Smooth muscle cell of the brain vasculature (primary cell): ENCODE measurements around the gene GCLC.
A peak's percentile ranks its signal among the peaks of the same experiment; 100 is the strongest.
"Not testable (repeated sequence)": the region's sequence is repeated elsewhere in the genome, so short reads cannot be mapped to it uniquely, and the experiment has no call there.

Experiments
- DNase-seq: peaks from one replicate; pipeline ENCODE4 v3.0.0-alpha.2; 2012; ENCODE audit warnings: low read depth, low spot score

GCLC gene

DNA sequence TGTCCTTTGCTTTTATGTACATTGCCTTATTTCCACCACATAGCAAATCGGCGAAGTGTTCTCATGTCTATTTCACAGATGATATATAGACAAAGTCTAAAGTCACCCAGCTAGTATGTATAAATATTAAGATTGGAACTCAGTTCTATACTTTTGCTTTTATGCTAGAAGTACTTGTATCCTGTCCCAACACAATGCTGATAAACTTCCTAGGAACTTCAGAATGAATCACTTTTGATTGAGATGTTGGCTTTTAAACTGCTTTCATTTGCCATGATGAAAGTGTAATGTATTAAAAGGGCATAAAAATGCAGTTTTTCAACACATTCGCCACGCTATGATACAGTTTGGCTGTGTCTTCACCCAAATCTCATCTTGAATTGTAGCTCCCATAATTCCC is 50.8 kb downstream of the GCLC start:
- no peak for DNase-seq

DNA sequence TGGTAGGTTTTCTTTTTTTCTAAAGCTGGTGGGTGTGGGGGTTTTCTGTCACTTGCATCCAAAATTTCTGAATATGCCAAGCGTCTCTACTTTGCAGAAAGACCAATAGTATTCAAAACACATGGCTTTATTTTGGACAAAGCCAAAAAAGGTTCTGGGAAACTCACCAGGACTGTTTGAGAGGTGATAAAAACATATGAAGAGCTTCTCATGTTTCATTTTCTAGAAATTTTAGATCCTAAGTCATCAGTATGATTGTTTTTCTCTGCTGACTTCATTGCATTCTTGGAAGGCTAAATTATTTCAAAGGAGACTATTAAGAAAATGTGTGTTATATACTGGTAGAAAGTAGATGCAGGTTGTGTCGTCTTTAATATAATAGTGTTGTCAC is 51.3 kb downstream of the GCLC start:
- DNase-seq = no peak

DNA sequence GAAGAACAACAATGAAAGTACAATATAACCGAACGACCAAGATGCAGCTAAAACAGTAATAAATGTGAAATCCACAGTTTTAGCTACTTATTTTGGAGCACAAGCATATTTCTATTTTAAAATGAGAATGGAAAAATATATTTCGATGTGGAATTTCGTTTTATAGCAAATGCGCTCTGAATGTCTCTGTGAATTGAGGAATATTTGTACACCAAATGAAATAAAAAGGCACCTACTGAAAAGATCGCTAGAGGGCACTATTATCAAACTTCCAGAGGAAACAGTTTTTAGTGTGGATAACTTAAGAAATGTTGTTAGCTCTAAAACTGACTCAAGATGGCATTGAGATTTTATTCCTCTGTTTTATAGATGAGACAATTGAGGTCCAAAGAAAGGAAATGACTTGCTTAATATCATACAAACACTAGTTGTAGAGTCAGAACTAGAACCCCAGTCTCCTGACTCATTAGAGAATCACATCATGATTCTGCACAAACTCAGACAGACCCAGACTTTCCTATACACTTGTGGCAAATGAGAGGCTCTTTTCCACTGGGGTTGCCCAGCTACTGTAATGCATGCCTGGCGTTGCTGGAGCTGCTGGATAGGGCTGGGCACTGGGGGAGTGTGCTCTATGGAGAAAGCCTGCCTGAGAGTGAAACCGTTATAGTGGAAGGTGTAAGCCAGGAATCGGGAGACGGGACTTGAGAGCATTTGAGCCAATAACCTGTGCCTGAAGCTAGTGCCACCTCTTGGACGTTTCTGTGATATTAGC is 51.9 kb downstream of the GCLC start:
- DNase-seq = peak; percentile 23

DNA sequence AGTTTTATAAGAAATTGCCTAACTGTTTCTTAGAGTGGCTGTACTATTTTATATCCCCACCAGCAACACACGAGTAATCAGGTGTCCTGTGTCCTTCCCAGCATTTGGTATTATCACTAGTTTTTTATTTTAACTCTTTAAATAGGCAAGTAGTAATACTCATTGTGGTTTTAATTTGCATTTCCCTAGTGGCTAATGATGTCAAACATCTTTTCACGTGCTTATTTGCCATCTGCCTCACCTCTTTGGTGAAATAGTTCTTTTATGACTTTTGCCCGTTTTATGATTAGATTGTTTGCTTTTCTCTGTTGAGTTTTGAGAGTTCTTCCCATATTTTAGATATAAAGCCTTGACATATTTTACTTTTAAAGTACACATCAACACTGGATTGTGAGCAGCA is 57.8 kb downstream of the GCLC start:
- DNase-seq = no peak

DNA sequence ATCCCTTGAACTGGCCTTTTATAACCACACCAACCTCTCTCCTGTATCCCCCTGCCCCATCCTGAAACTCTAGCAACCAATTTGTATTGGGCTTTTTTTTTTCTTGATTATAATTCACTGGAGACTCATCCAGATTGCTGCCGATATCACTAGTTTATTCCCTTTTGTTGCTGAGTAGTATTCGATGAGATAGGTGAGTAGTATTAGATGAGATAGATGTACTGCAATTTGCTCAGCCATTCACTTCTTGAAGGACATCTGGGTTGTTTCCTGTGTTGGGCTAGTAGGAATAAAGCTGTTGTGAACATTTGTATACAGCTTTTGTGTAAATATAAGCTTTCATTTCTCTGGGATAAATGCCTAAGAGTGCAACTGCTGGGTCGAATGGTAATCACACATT is 58.2 kb downstream of the GCLC start:
- no peak for DNase-seq

DNA sequence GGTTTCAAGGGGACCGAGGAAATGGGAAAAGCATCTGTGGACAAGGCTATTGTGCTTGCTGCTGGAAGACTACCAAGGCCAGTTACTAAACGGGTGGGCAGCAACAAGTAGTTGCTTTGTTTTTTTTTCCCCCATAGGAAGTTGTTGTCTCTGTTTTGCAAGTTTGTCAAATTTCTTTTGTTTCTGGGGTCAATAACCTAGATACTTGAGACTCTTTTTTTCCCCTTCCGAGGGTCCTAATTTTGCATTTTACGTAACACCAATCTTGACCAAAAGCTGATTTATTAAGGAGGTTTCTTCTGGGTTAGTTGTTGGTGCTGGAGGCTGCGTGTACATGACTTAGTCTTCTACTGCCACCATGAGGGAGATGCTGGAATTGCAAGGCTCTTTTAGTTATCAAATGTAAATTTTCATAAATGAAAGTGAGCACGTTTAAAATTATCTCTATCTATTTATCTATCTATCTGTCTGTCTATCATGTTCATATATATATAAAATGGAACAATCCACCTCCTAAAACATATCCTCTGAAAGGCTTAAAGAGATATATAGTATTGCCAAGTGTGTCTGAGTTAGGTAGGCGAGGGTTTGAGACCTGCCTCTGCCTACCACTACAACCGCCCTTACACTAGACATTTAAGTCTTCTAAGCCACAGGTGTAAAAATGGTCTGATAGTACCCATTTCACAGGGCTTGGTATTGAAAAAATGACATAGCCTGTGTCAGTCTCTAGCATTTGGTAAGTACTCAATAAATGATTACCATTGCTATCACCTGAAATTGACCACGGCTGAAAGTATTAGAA is 60.2 kb downstream of the GCLC start:
- peak; percentile 60 for DNase-seq

DNA sequence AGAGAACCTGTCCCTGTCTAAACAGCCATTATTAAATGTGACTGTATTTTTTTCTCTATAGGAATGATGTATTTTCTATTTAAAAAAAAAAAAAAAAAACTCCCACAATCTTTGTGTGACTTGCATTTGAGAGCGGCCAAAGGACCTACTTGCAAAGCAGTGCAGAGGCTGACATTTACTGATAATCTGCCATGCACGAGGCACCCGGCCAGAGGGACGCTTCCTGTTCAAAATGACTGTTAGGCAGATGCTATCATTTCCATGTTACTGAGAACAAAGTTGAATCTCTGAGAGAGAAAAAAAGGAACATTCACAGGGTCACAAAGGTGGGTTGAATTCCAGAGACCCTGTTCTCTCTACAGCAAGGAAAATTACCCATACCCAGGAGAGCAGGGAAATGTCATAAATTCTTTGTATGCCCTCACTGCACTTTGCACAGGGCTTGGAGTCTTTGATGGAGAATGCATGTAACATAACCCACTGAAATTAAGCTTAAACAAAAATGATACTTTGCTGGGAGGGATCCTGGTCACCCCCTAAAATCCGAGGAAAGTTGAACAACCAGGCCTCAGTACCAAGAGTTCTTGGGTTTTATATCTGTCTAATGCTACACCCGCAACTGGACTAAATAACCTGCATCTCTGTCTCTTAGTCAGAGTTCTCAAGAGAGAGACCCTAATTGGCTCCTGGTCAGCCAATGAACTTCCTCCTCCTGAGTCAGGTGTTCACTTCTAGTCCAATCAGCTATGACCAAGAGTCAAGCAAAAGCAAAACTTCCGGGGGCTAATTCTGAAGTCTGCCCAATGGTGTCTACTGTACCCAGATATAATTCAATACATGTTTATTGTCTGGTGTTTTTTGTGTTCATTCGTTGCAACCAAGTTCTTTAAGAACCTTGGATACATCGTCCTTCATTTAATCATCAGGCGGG is 61.2 kb downstream of the GCLC start:
- DNase-seq = no peak

DNA sequence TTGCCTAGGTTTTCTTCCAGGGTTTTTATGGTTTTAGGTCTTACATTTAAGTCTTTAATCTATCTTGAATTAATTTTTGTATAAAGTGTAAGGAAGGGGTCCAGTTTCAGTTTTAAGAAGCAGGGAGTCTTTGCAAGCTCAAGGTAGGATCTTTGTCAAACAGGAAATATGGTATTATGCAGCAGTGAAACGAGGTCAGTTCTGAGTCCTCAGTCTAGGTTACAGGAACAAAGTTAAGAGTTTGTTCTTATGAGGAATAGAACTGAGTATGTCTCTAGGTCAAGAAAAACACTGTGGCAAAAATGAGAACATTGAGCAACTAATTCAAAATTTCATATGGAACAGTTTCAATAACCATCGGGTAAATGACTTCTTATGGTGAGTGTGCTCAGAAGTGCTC is 63.6 kb downstream of the GCLC start:
- DNase-seq = no peak

DNA sequence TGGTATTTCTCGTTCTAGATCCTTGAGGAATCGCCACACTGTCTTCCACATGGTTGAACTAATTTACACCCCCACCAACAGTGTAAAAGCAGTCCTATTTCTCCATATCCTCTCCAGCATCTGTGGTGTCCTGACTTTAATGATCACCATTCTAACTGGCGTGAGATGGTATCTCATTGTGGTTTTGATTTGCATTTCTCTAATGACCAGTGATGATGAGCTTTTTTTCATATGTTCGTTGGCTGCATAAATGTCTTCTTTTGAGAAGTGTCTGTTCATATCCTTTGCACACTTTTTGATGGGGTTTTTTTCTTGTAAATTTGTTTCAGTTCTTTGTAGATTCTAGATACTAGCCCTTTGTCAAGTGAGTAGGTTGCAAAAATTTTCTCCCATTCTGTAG is 64.1 kb downstream of the GCLC start:
- not testable (repeated sequence) for DNase-seq

DNA sequence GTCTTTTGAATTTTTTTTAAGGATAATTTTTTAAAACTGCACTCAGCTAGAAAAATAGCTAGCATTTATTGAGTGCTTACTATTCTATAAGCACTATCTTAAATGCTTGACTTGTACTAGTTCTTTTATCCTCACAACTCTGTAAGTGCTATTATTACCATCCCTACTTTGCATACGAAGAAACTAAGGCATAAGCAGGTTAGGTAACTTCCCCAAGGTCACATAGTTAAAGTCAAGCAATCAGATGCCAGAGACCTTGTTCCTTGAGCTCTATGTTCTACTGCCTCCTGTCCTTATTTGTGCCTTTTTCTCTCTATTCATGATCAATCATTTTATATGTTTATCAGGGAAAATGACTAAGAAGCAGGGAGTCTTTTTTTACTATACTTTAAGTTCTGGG is 65.0 kb downstream of the GCLC start:
- DNase-seq = no peak

DNA sequence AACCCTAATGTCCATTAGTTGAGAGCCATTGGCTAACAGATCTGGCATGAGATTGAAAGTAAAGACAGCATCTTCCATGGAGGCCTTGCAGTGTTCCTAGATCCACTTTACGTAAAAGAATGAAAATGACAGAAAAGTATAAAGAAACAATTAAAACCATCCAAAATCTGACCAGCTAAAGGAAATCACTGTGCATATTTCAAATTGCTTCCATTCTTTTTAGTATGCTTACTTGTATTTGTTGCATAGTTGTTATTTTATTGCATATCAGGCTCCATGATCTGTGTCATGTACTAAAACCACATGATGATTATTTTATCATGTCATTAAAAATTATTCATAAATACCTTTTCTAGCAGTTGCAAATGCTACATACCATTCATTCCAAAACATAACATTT is 67.9 kb downstream of the GCLC start:
- no peak for DNase-seq

DNA sequence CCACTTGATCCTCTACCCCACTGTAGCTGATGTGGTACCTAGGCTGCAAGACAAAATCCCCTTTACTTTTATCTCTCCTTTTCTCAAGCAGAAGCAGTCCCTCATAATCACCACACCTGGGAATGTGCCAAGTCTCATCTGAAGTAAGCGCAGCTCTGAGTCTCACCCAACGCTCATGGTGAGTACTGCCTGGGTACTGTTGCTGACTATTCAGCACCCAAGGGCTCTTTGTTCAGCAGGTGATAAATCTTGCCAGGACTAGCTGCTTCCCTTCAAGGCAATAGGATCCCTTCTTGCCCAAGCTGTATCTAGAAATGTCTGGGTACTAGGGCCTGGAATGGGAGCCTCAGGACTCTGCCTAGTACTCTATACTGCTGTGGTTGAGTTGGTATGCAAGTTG is 70.9 kb downstream of the GCLC start:
- no peak for DNase-seq

DNA sequence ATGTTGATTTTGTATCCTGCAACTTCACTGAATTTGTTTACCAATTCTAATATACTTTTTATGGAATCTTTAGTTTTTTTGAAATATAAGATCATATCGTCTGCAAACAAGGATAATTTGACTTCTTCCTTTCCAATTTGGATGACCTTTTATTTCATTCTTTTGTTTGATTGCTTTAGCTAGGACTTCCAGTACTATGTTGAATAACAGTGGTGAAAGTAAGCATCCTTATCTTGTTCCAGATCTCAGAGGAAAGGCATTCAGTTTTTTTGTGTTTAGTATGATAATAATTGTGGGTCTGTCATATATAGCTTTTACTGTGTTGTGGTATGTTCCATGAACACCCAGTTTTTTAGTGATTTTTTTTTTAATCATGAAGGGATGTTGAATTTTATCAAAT is 75.7 kb downstream of the GCLC start:
- DNase-seq = no peak

DNA sequence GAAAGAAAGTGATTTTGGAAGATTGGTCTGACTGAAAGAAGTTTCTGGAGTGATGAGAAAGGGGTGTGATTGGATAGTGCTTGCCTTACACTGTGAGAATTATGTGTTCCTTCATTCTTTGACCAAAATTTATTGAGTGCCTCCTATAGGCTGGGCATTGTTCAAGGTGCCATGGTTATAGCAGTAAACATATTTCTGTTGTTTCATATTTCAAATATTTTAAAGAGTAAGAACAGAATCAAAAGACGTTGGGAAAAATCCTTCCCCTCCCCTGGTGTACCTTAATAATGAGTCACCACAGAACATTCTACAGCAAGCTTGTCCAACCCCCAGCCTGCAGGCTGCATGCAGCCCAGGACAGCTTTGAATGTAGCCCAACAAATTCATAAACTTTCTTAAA is 78.6 kb downstream of the GCLC start:
- DNase-seq = no peak

DNA sequence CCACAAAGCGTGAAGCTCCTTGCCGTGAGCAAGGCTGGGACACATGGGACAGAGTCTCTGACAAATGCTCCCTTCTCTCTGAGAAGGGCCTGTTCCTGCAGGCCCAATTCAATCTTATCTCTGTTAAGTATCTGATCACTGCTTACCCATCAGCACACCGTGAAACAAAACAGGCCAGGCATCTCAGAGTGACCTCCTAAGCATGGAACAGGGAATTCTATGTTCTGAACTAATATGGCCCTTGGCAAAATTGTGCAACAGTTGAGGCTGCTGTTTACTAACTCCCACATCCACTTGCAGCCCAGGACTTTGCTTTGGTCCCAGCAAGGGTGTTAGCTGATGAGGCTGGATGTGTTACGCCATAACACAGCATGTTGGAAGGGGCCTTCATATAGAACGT is 79.2 kb downstream of the GCLC start:
- DNase-seq = no peak

DNA sequence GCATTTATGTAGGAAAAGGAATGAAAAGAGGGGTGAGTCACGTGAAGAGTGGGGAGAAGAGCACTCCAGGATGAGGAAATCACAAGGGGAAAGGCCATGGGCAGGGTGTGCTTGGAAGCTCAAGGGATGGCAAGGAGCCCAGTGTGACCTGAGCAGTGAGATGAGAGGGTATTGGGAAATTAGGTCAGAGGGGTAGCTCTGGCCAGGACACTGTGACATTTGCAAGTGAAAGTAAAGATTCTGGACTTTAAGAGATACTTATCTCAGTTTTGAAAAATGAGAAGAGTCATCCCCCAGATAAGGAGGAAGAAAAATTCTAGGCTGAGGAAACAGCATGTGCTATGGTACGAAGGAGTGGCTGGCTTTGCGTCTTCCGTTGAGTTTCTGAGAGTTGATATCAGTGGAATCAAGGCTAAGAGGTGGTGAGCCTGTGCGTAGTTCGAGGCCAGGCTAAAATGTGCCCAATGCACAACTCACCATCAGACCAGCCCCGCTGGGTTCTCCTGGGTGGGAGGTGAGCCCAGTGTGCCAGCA is 79.9 kb downstream of the GCLC start:
- DNase-seq = no peak

DNA sequence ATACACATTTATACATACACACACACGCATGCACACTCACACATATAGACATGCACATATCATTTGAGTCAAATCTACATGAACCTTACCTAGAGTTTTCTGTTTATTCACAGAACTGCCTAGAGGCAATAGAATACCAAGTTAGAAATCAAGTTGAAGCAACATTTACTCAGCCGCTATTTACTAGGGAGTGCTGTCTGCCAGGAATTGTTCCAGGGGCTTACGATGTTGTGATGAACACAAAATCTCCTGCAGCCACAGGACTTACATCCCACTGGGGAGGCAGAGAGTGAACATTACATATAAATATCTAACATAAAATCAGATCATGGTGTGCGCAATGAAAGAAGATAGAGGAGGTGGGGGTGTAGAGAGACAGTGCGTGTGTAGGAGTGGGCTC is 80.4 kb downstream of the GCLC start:
- DNase-seq = no peak

DNA sequence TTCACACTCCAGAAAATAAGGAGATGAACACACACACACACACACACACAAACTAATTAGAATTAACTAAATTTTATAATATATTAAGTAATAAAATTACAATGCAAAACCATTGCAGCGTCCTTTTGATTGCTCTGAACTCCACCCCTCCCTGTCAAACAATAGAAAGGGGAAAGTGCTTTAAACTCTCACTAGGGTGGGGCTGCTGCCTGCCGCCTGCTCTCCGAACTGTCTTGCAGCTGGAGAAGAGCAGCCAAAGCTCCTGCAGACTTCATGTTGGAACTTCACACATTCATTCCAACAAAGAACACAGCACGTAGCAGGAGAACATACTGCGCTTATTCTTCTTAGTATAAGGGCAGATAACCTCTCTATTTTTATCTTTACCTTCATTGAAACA is 83.2 kb downstream of the GCLC start:
- DNase-seq = no peak

DNA sequence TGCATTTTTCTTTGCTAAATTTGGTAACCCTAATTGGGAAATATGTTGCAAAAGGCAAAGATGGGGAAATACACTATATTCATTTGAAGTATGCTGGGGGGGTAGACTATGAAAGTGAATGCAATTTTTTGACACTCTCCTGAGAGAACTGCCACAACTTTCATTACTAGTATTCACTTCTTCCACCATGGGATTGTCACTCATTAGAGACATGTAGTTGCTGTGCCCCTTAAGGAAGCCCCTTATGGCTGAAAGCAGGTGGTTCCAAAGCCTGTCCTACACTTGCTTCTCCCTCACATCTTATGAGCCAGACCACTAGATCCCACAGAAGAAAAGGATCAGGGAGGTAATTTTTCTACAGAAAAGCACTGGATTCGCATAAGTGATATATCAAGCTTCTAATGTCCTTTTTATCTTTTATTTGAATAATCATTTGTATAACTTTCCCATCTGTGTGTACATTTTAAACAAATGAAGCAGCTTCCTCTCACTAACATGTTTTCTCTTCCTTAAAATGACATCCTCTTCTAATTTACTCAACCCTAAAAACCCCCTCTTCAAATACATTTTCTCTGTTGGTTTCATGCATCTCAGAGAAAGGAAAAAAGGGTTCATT is 83.8 kb downstream of the GCLC start:
- DNase-seq = no peak

DNA sequence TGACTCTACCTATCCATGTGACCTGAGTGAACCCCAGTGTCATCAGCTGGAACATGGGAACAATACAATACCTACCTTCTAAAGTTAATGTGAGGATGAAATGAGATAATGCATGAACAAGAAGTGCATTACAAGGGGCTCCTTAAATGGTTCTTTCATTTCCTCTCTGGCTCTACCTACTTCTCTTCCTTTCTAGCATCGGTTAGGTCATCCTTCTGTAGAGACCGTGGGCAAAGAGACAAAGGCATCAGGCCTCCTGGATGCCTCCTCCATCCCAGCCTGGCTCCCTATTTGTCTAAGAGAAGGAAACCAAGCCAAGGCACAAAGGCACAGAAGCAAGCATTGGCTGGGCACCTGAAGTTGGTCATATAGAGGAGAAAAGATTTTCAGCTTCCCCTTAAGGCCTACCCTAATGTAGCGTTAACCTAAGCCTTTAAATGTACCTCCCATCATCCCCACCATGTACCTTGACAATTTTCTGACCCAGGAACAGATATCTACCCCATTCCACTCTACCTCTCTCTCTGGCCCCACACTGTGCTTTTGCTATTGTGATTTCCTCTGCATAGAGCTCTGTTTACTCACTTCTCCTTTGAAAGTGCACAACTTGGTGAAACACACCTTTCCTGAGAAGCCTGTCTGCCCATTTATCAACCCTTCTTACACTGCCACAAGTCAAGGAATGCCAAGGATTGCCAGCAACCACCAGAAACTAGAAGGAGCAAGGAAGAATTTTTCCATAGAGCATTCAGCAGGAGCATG is 86.6 kb downstream of the GCLC start:
- no peak for DNase-seq

DNA sequence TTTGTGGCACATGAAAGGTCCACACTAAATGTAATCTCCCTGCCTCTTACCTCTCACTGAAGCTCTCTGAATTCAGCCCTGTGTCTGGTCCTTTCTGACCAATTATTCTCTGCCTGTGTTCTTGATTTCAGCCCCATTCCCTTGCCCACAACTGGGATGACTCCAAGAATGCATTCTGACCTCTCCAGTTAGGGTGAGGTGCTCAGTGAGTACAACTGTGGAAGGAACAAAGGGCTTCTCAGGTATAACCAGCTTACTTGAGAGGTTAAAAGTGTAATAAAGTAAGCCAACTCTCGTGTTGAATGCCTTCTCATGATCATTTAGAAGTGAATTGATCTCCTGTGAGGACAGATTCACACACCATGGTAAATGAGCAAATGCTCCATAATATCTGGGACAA is 88.1 kb downstream of the GCLC start:
- no peak for DNase-seq
